ENCODE data around the gene TPSD1.
"Not testable (repeated sequence)": the region's sequence is repeated elsewhere in the genome, so short reads cannot be mapped to it uniquely, and the experiment has no call there.

TPSD1 gene

GRCh38 chr16:1220841-1221627 is 34.8 kb upstream of the TPSD1 start:
- no peak for DNase-seq (ENCODE audit: low spot score)

DNA sequence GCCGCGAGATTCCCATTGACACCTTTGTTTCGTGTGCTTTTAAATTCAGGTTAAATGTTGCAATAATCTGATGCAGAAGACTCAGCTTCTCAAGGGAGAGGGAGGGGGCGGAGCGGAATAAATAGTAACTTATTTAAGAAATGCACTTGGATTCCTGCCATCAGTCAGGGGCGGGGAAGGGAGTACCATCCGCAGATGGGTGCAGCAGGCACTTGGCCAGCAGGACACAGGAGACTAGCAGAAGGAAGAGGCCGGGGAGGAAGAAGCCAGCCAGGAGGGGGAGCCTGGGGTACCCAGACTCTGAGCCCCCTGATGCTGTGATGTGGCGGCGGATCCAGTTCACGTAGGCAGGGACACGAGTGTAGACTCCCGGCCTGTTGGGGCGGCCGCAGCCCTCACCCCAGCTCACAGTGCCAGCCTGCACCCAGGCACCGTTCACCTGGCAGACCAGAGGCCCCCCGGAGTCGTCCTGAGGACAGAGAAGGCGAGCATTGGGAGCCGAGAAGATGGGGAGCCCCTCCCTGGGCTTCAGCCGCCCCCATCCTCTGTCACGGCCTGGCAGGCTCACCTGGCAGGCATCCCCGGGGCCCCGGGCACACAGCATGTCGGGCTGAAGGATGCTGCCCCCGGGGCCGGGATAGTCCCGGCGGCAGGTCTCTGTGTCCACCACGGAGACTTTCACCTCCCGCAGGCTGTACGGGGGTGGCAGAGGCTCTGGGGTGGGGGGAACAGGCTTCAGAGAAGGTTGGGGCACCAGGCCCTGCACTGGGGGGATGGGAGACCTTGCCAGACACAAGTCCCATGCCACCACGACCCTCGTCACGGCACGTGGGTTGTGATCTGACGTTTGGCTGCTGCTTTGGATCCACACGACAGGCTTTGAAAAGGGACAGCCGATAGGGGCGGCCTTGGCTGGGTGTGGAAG is 34.0 kb upstream of the TPSD1 start:
- peak; percentile 33 for DNase-seq (ENCODE audit: low spot score)

GRCh38 chr16:1222553-1223354 is 33.1 kb upstream of the TPSD1 start:
- no peak for DNase-seq (ENCODE audit: low spot score)

DNA sequence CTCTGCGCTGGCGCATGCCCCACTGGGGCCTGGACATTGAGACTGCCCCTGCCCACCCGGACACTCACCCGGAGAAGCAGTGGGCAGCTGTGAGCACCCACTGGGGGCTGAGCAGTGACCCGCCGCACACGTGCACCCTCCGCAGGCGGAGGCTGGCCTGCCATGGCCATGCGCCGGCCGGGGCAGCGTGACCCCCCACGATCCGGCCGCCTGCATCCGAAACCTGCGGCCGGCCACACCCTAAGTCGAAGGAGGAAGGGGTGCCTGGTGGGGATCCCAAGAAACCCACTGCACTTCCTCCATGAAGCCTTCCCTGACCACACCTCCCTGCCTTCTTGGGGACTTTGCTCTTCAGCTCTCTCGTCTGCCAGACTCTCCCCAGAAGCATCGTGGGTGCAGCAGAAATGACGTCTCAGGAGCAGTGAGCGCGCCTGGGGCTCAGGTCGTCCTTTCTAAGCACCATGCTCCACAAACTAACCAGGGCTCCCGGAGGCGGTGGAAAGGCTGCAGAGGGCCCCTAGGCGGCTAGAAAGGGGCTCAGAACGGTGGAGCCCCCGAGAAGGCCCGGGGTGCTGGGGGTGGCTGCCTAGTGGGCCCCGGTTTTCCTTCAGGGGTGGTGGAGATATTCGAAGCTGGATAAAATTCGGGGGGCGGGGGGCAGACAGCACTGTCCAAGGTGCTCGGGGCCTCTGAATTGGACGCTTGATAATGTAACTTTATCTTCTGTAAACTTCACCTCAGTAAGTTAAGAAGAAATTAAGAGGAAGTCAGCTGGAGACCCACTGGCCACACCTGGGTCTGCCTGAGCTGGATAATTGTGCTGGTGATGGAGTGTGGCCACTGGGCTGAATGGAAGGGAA is 32.3 kb upstream of the TPSD1 start:
- DNase-seq (ENCODE audit: low spot score), result no peak

DNA sequence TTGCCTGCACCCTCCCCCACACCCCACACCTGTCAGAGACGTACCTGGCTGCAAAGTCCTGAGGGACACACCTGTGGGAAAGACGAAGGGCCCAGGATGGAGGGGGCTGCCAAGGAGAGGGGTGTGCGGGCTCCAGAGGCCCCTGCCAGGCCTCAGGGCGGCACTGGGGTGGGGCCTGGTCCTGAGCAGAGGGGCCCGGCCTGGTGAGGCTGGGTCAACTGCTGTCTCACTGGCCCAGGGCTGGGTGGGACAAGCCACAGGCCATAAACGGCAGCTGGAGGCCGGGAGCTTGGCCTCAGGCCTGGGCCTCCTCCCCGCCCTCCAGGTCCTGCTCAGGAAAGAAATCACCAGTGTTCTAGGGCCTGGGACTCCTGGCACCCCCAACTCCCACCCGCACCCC is 31.3 kb upstream of the TPSD1 start:
- DNase-seq (ENCODE audit: low spot score), result no peak

- no peak for DNase-seq (ENCODE audit: low spot score)
Observed at GRCh38 chr16:1225051-1225451, 30.8 kb upstream of the TPSD1 start, which contains the start of gene TPSG1. Gene TPSG1 (minus strand): TSS chr16:1225268. CDS start chr16:1225252, 16 bp downstream.

DNA sequence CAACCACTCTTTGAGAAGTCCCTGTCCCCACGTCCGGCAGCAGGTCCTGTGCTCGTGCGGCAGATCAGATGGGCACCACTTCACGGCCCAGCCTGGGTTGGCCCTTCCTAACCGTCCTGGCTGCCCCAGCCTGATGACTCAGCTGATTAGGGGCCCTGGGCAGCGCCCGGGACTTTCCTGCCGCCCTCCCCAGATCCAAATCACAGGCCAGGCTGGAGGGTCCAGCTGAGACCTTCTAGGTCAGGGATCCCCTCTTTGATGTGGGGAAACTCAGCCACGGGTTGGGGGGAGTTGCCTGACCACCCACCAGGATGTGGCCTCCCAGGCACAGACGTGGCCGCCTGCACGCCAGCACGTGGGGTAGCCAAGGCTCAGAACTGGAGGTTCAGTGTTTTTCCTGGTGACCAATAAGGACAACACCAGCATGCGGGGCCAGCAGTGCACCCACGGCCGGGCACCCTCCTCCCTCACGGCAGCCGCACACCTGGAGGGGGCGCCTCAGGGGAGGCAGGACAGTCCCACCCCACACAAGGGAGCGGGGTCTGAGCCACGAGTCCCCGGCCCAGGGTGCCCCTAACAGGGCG is 30.0 kb upstream of the TPSD1 start:
- DNase-seq (ENCODE audit: low spot score), result not testable (repeated sequence)

- not testable (repeated sequence) for DNase-seq (ENCODE audit: low spot score)
Observed at GRCh38 chr16:1226692-1227091, 29.2 kb upstream of the TPSD1 start.

GRCh38 chr16:1228227-1228626 is 27.6 kb upstream of the TPSD1 start:
- not testable (repeated sequence) for DNase-seq (ENCODE audit: low spot score)

DNA sequence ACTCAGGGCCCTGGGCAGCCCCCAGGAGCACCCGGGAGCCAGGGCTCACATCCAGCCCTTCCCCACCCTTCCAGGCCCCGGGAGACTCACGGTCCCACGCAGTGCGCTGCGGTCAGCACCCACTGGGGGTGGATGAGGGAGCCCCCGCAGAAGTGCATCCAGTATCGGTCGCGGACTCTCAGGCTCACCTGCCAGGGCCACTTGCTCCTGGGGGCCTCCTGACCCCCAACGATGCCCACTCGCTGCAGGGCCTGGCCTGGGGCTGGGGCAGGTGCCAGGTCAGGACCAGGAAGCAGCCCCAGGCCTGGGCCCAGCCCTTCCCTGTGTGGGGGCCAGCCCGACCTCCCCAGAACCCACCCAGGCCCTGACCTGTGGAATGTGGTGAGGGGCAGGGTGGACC is 26.4 kb upstream of the TPSD1 start:
- DNase-seq (ENCODE audit: low spot score), result not testable (repeated sequence)

GRCh38 chr16:1230084-1230470 is 25.8 kb upstream of the TPSD1 start, which contains the start of gene TPSB2:
Gene TPSB2 (minus strand): TSS chr16:1230184. CDS start chr16:1229951, 233 bp downstream.
- not testable (repeated sequence) for DNase-seq (ENCODE audit: low spot score)

DNA sequence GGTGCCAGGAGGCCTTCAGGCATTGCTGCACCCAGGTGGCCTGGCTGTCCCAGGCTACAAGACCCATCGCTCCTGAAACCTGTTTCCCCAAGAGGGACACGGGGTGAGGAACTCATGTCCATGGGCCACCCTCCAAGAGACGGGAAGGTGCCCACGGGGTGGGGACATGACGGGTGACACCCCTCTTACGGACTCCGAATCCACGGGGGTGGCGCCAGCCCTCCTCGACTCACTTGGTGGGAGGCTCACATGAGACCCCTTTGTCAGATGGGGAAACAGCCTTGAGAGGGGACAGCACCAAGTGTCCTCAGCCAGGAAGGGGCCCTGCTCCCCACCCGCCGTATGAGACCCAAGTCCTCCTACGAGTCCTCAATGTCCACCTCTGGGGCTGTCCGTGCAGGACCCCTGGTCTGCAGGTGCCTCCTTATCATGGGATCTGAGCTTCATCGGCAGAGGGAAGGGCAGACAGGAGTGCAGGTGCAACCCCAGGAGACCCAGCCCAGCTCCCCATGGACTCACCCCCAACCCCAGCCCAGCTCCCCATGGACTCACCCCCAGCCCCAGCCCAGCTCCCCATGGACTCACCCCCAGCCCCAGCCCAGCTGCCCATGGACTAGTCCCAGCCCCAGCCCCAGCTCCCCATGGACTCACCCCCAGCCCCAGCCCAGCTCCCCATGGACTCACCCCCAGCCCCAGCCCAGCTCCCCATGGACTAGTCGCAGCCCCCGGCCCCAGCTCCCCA is 25.2 kb upstream of the TPSD1 start:
- not testable (repeated sequence) for DNase-seq (ENCODE audit: low spot score)

DNA sequence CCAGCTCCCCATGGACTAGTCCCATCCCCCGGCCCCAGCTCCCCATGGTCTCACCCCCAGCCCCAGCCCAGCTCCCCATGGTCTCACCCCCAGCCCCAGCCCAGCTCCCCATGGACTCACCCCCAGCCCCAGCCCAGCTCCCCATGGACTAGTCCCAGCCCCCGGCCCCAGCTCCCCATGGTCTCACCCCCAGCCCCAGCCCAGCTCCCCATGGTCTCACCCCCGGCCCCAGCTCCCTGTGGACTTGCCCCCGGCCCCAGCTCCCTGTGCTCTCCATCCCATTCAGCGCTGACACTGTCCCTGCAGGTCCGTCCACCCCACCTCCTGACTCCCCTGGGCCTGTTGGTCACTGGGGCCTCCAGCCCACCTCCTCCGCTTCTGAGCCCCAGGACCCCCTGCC is 24.6 kb upstream of the TPSD1 start:
- DNase-seq (ENCODE audit: low spot score), result not testable (repeated sequence)

DNA sequence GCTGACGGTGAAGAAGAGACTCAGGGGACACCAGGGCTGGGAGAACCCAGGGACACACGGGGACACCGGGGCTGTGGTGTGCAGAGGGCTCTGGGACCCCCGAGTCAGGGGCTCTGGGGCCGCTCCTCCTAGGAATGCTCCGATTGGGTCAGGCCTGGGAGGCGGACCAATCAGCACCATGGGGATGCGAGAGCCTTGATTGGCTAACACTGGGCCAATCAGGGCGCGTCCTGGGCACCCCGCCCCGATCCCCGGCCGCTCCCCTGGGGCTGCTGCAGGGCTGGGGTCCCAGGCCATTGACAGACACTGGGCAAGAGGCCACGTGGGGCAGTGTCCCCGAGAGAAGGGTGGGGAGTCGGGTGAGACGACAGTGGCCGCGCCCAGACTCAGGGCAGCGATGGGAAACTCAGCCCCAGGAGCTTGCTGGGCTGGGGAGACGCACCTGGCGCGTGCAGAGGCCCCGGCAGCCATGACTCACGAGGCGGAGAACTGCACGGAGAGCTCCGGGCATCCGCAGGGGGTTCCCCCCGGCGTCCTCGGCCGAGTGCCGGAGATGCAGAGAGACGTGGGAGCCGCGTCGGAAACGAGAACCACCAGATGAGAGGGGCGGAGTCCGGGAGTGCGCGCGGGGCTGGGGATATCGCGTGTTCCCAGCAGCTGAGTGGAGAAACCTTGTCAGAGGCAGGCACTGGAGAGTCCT is 23.7 kb upstream of the TPSD1 start:
- DNase-seq (ENCODE audit: low spot score), result not testable (repeated sequence)

DNA sequence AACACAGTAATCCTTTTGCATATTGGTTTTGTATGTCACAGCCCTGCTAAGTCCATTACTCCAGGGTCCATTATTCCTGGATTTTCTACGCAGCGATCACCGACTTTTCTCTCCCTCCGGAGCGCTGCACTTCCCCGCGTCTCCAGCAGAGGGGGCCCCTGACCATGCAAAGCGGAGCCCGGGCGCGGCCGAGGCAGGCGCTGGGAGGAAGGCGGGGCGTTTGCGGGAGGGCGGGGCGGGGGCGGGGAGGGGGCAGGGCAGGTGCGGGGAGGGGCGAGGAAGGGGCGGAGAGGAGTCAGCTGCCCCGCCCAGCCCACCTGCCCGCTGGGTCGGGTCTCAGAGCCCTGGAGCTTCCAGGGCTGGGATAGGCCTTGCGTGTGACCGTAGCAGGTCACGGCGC is 19.2 kb upstream of the TPSD1 start:
- not testable (repeated sequence) for DNase-seq (ENCODE audit: low spot score)

GRCh38 chr16:1237990-1238389 is 17.9 kb upstream of the TPSD1 start:
- DNase-seq (ENCODE audit: low spot score), result no peak

- DNase-seq (ENCODE audit: low spot score), result not testable (repeated sequence)
Observed at GRCh38 chr16:1238909-1239308, 17.0 kb upstream of the TPSD1 start.

DNA sequence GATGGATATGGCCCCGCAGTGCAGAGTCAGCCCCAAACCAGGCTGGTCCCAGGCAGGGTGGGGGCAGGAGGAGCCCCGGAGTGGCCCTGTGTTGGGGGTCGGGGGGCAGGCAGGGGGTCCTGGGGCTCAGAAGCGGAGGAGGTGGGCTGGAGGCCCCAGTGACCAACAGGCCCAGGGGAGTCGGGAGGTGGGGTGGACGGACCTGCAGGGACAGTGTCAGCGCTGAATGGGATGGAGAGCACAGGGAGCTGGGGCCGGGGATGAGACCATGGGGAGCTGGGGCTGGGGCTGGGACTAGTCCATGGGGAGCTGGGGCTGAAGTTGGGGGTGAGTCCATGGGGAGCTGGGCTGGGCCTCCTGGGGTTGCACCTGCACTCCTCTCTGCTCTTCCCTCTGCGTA is 16.3 kb upstream of the TPSD1 start:
- not testable (repeated sequence) for DNase-seq (ENCODE audit: low spot score)

DNA sequence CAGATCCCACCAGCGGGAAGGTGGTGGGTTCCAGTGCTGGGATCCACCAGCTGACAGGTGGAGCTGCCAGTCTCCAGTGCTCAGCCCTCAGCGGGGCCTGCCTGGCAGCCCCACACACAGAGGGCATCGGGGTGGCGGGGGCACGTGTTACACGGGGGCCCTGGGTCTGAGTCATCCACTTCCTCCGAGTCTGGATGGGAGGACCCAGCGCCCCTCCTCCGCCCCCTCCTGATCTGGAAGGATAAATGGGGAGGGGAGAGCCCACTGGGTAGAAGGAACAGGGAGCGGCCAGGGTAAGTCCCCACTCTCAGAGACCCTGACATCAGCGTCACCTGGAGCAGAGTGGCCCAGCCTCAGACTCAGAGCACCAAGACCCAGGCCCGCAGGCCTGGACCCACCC is 15.4 kb upstream of the TPSD1 start, which contains the start of gene TPSAB1:
TPSAB1 (plus strand) TSS at position 270 of the 400 bp plus-strand sequence. CDS start 234 bp downstream, outside the sequence.
- DNase-seq (ENCODE audit: low spot score), result not testable (repeated sequence)

All from kidney tubule cell (primary cell).